GM19397 (cell line): Measurements from ENCODE around the gene PIBF1.
"Not testable (repeated sequence)": the region's sequence is repeated elsewhere in the genome, so short reads cannot be mapped to it uniquely, and the experiment has no call there.

Experiments
- ATAC-seq: cut with Tn5 transposase; IDR thresholded peaks from one replicate; pipeline ENCODE4 v1.9.1; 2021; ENCODE audit warnings: mild to moderate bottlenecking, moderate library complexity; ENCODE audit not compliant: unreplicated experiment

PIBF1 gene

GRCh38 chr13:73001971-73002370, 220.0 kb downstream of the PIBF1 start:
- no peak for ATAC-seq

DNA sequence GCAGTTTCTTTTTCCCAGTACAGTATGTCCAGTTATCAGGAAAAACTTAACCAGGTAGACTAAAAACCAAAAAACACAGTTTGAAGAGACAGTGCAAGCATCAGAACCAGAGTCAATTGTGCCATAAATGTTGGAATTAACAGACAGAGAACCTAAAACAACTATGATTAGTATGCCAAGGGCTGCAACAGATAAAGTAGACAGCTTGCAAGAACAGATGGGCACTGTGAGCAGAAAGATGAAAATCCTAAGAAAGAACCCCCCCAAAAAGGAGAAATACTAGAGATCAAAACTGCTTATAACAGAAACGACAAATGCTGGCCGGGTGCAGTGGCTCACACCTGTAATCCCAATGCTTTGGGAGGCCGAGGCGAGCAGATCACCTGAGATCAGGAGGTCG, 229.8 kb downstream of the PIBF1 start:
- no peak for ATAC-seq

DNA sequence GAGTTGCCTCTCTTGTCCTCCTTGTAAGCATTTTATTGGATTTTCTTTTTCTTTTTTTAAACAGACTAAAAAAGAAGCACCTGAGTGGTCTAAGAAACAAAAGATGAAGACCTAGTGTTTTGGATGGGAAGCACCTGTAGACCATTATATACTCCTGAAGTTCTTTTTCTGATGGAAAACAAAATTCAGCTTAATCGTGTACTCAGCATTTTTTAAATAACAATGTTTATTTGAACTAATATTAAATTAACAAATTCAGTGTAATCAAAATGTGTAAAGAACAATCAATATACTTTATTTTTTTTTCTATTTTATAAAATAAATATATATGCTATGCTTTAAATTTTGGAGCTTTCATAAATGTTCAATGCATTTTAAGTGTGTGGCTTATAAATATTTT, 233.9 kb downstream of the PIBF1 start:
- no peak for ATAC-seq

GRCh38 chr13:73018336-73018735, 236.4 kb downstream of the PIBF1 start:
- ATAC-seq, result no peak

DNA sequence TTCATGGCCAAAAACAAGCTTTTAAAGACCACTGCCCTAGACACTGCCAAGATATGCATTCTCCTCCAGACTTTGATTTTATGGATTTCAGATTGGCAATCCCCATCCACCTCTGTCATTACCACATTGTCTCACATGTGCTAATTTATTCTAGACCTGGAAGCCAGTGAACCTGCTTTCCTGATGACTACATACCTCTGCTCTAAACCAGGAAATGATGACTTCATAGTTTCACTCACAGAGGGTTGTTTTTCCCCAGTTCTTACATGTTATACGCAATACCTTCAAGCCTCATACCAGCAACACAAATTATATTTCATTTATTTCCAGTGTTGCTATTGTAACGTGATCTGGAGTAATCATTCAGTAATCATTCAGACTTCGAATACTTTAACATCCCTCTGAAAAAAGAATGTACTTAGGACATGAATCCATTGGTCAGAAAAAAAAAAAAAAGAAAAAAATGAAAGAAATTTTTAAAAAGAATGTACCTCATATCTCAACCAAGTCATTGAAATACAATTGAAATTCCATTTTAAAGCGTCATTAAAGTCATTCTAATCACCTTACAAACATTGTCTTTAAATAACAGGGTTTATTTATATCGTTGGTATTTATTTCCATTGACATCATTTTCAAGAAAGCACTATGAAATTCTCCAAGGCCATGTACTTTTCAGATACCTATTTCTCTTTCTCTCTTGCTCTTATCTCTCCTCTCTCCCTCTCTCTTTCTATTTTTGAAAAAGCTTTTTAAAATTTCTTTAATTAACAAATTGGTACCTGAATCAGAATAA, 243.5 kb downstream of the PIBF1 start:
- ATAC-seq, result no peak

DNA sequence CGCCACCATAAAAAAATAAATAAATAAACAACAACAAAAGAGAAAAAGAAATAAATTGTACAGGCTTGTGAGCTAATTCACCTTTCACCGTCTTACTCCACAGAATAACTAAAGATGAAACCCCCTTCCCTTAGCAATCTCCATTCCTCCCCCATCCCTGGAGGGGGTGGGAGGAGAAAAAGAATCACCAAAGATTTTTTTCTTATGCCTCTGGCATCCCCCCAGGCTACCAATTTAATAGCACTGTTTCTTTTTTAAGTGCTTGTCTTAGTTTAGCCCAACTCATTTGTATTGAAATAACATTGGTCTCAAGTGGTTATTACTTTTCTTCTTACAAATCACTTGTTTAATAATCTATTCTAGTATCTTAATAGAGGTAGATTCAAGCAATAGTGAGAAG, 253.0 kb downstream of the PIBF1 start:
- no peak for ATAC-seq

GRCh38 chr13:73035660-73036059, 253.7 kb downstream of the PIBF1 start:
- no peak for ATAC-seq

- no peak for ATAC-seq
Measured at GRCh38 chr13:73036566-73036965, 254.6 kb downstream of the PIBF1 start.

GRCh38 chr13:73038064-73038463, 256.1 kb downstream of the PIBF1 start:
- ATAC-seq, result no peak

DNA sequence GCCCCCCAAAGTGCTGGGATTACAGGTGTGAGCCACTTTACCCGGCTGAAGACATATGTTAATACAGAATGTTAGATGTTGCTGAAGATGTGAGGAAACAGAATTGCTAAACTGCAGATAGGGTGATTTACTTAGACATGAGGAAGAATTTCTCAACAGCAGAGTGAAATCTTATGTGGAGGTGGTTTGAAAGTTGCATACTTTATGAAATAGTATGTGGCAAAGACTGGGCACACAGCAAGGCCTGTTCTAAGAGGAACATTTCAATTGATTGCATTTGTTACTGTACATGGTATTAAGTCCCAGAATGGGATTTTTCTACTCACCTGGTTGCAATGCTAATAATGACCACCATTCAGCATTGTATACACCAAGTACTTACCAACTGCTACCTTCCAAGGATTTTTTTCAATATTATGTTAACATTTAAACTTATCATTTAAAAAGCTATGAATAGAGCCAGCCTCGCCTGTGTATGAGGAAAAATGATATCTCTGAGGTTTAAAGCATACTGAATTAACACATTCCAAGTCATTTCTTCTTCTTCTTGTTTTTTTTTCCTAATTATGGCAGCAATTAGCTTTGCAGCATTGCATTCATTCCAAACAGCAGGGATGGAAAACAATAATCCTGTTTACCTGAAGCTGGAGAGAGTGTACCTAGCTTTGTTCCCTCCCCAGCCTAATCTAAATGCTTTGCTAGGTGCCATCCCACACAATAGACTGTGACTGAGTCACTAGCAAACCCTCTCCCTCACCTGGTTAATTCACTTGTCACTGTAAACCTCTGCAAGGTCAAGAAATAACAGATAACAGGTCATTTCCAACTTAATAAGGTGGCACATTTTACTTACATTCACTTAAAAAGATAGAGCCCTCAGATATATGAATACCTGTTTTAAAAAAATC, 257.5 kb downstream of the PIBF1 start:
- ATAC-seq, result no peak

GRCh38 chr13:73040484-73040883, 258.6 kb downstream of the PIBF1 start:
- ATAC-seq, result no peak

- ATAC-seq, result no peak
Measured at GRCh38 chr13:73040968-73041596, 259.1 kb downstream of the PIBF1 start.

DNA sequence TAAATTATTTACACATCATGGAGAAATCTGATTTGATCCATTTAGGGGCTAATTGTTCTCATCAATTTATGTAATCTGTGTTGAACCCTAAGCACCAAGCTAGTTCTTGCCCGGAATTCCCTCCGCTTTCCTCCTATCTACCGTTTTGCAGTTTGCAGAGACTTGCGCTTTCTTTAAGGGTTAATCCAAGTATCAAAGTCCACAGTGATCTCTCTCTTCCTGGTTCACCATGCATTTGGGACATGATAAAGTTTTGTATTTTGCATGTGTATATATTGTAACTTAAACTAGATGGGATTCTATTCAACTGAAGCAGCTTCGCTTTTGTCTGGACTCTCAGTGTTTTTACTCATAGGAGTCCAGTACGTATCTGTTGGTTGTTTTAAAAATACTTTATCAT, 263.1 kb downstream of the PIBF1 start:
- no peak for ATAC-seq

DNA sequence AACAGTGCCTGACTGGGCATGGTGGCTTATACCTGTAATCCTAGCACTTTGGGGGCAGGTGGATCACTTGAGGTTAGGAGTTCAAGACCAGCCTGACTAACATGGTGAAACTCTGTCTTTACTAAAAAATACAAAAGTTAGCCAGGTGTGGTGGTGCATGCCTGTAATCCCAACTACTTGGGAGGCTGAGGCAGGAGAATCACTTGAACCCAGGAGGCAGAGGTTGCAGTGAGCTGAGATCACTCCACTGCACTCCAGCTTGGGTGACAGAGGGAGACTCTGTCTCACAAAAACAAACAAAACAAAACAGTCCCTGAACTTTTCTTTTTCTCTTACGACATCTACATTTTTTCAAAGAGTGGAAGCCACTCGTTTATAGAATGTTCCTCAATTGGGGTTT, 266.7 kb downstream of the PIBF1 start:
- not testable (repeated sequence) for ATAC-seq

DNA sequence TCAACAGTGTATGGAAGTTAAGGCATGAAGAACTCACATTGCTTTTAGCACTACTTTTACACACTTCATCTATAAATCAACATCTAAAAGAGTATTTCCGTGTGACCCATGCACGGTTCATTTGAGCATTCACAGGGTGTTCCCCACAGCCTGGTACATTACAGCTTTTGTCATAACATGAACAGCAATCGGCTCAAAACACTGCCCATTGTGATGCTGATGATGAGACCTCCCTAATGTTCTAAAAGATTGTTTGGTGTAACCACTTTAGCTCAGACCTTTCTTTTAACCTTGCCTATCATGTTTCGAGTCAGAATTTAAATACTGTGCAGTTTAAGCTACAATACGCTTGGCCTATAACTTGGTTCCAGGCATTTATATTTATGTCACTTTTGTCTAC, 272.8 kb downstream of the PIBF1 start:
- no peak for ATAC-seq

DNA sequence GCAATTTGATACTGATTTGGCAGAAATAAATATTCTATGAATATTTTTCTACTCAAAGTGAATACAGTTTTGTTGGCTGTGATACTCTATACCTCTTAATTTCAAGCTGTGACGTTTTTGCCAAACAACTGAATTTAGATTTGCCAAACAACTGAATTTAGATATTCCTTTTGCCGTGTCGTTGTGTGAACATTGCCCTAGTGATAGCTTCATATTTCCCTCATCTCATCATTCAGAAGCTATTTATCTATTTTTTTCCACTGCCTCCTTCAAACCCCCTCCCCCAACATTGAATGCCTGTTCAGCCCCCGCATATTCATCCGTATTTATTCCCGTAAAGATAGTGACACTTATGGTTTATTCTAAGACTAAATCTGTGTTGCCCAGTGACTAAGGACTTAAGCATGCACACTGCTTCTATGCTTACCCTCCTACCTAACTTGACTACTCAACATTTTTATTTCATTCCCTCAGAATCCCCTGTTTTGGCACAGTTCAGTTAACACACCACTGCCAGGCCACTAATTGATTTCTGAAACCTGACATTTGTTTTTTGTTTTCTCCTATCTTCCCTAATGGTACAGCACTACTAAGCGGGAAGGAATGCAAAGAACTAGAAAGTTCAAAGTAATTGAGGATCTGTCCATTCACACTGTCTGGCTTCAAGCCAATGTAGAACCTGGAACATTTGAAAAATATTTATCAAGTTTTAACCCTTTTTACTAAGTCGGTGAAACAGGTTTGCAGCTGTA, 274.1 kb downstream of the PIBF1 start:
- no peak for ATAC-seq

GRCh38 chr13:73056565-73056962, 274.6 kb downstream of the PIBF1 start:
- no peak for ATAC-seq

DNA sequence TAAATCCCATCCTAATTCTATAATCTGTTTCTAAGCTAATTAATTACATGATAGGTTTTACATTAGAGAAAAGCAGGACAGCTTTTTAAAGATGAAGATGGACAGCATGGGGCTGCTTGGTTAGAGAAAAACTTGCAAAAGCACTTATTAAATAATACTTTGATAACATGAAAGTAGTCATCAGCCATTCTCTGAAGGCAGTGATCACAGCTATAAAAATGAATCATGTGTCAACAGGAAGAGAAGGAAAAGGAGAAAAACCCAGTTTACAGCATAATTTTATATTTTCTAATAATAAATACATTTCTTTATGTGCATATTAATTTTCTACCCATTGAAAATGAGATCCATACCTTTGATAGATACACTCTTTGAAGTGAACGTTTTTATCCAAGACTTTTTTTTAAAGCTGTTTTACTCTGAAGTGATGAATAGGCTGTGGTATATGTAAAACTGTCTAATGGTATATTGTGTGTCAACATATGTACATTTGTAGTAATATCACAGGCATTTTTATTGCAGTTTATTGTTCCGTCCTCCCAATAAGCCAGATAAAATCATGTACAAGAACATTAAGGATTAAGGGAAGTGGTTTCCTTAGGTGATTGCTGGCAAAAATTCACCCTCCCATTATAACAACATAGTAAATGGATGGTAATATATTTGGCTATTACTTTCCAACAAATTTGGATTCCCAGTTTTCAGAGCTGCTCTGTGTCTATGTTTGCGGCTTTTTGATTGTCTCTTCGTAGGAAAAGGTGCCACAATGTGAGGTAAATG, 275.5 kb downstream of the PIBF1 start:
- ATAC-seq, result no peak

DNA sequence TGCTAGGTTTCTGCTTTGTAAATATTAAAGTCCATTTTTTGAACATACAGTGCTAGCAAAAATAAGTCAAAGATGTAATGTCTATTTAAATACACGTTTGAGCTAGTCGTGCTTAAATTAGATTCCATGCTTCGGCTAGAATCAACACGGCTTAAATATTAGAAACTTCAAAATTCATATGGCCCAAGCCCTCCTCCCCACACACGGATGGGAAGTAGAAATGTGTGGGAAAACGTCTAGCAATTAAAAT, 276.1 kb downstream of the PIBF1 start:
- no peak for ATAC-seq

- peak; percentile 23 for ATAC-seq
Measured at GRCh38 chr13:73058432-73058735, 276.5 kb downstream of the PIBF1 start.
